HK-2 (cell line): ENCODE data around the gene ANKH.
A peak's percentile ranks its signal among the peaks of the same experiment; 100 is the strongest.
"Not testable (repeated sequence)": the region's sequence is repeated elsewhere in the genome, so short reads cannot be mapped to it uniquely, and the experiment has no call there.

Source experiments
- DNase-seq: peaks from one replicate; pipeline ENCODE4 v3.0.0-alpha.2; 2018; ENCODE audit not compliant: unreplicated experiment

Gene ANKH

DNA sequence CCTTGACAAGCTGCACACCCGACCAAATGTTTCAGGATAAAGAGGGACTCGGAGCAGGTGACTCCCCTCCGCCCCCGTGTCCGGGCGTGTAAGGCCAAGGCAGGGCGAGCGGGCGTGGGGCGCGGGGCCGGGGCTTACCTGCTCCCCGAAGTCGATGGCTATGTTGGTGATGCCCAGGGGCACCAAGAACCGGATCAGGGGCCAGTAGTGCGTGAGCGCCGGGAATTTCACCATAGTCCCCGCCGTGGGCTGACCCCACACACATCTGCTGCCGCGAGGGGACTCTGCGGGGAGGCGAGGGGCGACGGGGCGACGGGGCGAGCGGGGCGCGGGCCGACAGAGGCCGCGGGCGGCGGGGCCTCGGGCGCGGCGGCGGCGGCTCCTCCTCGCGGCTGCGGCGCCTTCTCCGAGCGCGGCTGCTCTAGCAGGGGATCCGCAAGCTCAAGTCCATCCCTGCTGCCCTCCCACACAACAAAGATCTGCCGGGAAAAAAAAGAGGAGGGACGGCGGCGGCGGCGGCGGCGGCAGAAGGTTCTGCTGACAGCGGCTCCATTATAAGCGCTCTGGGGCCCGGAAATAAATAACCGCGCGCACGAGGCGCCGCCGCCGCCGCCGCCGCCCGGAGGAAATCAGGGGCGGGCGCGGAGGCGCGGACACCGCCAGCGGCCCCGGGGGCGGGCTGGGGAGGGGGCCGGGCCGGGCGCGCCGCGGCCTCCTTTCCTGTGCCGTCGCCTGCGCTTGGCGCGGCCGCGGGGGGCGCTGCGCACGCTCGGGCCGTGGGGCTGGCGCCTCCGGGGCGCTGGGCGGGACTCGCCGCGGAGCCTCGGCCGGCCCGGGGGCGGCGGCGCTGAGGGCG is at the start of gene ANKH:
Gene ANKH, minus strand, starts transcription at position 565 of the 856 bp plus-strand sequence. Its CDS starts 331 bp downstream, at position 234.
- peak; percentile 76 for DNase-seq

DNA sequence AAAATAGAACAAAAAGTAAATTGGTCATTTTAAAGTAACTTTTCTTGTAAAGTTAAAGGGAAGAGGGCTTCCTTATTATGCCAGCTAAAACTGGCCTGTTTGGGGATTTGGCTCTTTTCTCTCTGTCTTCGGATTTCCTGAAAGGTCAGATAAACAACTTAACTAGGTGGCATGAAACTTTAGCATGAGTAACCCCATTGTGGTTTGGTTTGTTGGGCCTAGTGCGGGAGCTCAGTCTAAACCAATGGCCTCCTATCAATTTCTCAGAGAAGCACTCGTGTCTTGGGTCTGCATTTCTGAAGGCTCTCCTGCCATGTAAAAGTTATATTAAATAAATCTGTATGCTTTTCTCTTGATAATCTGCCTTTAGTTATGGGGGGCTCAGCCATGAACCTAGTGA is 48.5 kb upstream of the ANKH start:
- DNase-seq, result no peak

DNA sequence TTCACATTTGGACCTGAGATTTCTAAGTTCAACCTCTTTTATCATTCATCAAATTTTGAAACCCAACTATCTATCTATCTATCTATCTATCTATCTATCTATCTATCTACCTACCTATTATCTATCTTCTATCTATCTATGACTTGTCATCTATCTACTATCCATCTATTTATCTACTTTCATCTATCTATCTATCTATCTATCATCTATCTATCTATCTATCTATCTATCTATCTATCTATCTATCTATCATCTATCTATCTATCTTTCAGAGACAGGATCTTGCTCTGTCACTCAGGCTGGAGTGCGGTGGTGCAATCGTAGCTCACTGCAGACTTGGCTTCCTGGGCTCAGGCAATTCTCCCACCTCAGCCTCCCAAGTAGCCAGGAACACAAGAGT is 47.5 kb upstream of the ANKH start:
- not testable (repeated sequence) for DNase-seq

DNA sequence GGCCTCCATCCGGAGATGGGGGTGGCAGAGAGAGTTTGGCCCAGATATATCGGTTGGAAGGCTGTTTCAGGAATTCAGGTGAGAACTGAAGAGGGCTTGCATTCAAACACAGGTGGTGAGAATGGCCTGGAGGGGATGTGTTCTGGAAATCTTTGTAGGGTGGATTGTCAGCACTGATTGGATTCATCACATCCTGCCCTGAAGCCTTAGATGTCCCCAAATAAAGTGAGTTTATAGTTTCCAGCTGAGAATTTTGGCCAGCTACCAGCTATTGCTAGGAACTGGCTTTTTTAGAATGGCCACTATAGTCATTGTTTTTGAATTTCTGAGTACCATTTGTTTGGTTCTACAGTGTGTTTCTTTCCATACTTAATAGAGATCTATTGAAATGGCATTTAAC is 46.1 kb upstream of the ANKH start:
- no peak for DNase-seq

DNA sequence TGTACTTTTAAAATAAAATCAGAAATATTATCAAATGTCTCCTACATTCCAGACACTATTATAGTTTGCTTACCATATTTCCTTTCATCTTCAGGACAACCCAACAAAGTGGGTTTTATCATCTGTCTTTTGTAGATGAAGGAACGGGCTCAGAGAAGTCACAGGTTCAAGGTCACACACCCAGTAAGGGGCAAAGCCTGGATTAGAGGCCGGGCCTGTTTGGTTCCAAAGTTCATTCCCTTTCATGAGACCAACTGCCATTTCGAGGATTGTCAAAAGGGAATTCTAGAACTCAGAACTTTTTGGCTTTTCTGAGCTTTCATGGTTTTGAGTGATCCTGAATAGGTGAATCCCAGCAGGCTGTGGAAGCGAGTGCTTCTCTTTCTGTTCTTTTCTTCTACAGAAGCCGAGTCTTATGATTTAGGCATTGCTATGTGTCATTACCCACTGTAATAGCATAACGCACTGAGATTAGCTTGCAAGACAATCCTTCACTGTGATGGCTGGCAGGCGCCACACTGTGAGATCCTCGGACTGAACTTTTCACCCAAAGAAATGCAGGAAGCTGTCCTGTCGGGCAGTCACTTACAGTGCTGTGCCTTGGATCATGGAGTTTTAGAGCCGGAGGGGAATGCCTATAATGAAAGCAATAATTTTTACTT is 43.8 kb upstream of the ANKH start:
- no peak for DNase-seq

DNA sequence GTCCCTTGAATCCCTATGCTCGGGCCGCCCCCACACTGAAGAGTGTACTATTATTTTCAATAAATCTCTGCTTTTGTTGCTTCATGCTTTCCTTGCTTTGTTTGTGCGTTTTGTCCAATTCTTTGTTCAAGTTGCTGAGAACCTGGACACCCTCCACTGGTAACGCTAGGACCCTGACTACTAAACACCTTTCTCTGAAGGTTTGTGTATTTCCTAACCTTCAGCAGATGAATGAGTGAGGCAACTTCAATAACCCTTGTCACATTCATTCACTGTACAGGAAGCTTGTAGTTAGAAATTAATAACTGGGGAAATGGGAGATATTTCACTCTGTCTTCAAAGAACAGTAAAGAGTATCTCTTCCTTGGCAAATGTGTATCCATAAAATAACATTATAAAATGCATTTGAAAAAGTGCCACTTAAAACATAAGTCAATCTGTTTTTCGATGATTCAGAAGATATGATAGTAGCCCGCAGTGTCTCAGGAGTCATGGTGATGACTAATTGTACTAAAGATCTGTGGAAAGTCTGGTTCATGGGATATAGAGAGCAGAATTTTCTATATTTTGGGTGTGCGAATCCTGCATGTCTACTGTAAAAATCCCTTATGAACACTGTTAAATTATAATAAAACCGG is 43.2 kb upstream of the ANKH start:
- DNase-seq, result no peak

DNA sequence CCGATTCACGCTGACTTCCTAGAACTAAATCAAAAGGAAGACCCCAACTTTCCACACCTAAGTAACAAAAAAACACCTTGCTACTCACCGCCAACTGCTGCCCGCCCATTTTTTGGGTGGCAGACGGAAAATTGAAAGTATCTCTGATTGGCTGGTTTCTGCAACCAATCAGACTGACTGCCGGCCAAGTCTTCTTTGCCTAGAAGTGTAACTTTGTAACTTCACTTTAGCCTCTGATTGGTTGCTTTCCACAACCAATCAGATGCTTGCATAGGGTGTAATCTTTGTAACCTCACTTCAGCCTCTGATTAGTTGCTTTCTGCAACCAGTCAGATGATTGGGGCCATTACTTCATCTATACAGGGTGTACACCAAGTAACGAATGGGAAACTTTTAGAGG is 42.6 kb upstream of the ANKH start:
- DNase-seq, result no peak

DNA sequence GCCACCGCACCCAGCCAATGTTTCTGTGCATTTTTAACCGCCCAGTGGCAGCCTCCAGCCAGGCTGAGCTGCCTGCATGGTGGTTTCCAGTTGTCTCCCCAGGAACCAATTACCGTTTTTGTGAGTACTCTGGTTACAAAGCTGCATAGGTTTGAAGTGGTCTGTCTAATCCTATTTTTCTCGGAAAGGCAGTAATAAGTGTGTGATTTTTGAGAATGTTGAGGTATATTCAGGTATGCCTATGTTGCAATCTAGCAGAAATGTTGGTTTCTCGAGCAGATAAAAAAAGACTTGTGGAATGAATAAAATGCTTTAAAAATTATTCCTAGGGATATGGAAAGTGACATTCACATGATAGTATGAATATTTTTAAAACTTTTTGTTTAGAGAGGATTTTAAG is 41.5 kb upstream of the ANKH start:
- no peak for DNase-seq

DNA sequence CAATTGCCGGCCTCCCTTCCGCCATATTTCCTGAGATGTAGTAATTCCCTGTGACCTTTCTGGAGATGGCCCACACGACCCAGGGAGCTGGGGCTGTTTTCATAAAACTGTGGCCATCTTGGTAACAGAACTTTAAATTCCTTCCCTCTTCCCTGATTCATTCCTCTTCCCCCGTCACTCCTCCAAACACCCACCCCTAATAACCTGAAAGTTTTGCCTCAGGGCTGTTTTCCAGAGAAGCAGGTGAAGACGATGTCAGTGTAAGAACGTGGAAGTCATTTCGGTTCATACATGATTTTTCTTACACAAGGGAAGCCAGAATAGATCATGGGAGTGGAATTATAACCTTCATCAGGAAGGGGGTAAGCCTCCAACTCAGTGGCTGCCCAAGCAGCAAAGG is 40.6 kb upstream of the ANKH start:
- no peak for DNase-seq

DNA sequence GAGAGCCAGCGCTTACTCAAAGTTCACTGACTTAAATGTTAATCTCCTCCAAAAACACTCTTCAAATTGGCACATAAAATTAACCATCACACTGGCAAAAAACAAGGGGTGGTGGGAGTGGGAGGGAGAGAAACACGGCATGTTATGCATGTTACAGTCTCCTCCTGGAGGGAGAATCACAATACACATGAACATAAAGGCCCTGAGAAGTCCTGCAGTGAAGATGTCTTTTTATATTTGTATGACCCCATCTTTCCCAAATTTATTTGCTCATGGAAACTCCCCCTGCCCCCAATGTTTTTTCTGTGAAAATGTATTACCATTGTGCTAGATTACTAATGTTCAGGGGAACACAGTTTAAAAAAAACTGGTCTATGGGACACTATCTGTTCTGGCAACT is 37.8 kb upstream of the ANKH start:
- DNase-seq, result no peak

DNA sequence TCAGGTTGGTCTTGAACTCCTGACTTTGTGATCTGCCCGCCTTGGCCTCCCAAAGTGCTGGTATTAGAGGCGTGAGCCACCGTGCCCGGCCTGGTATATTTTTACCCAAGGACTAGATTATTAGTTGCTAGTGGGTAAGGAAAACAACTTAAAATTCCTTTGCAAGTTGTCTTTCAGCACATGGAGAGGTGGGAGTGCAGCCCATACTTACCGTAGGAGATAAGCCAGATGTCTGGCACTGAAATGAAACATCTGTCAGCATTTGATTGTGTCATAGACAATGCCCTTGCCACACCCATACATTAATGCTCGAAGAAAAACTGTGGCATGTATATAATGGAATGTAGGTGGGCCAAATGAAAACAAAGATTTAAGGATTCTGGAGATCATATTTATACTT is 36.6 kb upstream of the ANKH start:
- DNase-seq, result no peak

DNA sequence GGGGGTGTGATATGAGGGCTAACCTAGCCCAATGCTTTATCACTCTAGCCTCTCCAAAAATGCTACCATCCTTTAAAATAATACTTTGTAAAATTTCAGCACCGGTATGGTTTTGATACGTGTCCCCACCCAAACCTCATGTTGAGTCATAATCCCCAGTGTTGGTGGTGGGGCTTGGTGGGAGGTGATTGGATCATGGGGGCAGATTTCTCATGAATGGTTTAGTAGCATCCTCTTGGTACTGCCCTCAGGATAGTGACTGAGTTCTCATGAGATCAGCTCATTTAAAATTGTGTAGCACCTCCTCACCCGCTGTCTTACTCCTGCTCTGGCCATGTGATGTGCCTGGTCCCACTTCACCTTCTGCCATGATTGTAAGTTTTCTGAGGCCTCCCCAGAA is 35.0 kb upstream of the ANKH start:
- no peak for DNase-seq

DNA sequence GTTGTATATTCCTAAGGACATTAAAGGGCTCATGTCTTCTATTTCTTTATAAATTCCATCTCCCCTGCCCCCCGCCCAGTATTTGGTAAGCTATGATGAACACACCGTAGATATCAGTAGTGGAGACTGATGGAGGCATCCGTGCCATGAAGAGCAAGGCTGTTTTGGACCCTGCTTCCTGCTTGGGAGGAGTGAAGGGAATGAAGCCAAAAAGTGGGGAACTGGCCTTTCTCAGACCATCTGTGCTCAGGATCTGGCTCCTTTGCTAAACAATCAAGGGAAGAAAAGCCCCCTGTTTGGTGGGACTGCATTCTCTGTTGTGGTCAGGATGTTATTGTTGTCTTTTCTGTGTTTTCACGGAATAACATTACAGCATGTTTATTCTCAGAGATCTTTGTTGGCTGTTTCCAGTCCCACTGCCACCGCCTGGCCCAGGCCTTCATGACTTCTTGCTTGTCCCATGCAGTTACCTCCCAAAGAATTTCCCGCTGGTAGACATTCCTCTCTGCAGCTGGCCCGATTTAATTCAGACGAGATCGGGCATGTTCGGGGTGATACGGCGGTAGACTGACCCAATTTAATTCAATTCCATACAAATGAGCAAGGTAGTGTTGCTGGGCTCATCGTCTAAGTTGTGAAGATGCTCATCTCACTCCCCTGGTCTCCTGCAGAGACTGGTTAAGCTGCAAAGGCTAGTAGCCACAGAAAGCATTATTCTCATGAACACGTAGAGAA is 31.4 kb upstream of the ANKH start:
- no peak for DNase-seq

DNA sequence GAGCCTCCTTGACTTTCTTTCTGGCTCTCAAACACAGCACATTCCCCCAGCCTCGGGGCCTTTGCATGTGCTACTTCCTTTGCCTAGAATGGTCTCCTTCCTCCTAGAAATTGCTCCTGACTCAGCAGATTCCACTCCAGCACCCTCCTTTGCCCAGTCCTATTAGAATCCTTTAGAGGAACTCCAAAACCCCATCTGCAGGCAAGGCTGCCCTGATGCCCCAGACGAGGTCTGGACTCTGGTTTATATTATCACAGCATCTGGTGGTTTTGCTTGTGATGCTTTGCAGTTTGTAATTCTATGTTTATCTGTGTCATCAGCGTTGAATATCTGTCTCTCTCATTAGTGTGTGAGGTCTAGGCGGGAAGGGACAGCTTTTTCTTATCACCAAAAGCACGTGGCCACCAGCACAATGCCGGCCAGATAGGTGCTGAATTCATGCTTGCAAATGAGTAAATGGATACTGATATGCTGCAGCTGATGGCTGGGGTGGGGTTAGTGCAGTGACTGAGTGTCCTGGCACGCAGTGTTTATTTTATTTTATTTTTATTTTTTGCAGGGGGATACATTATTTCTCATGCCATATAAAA is 30.0 kb upstream of the ANKH start:
- DNase-seq, result no peak

DNA sequence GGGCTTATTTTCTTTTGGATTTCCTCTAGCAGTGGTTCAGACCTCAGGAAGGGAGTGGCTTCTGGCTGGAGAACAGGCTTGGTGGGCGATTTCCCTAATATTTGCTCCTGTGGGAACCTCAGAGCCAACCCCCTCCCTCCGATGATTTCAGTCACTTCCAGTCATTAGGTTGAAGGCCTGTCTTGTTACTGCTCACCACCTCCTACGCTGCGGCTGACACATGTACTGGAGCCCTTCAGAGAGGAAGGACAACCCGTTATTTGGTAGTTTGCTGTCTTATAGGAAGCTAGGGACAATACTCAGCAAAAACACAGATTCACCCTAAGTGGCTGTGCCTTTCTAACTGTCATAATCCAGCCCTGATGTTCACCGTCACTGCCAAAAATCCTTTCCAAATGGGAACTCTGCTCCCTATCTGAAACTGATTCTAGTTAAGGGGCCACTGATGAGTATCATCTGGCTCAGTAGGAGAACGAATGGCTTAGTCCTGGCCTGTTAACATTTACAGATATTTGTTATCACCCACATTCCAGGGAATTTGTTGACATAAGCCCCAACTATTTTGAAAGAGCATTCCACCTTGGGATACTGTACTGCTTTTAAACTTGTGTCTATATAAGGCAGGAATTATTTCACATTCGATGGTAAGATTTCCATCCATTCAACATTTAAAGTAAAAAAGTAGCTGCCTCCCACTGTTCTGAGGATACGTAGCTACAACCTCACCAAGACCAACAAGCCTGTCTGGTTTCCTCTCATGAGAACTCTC is 29.3 kb upstream of the ANKH start:
- DNase-seq, result no peak

DNA sequence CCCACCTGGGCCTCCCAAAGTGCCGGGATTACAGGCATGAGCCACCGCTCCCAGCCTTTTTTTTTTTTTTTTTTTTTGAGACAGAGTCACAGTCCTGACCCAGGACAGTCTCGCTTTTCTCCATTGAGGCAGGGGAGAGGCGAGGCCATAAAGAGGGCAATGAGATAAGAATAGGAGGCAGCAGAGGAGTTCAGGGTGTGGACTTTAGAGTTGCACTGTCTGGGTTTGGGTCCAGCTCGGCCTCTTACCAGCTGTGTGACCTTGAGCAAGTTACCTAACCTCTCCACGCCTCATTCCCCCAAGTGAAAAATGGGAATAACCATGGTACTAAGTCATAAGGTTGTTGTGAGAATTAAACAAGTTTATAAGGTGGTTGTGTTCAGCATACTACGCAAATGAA is 24.6 kb upstream of the ANKH start:
- DNase-seq, result no peak

DNA sequence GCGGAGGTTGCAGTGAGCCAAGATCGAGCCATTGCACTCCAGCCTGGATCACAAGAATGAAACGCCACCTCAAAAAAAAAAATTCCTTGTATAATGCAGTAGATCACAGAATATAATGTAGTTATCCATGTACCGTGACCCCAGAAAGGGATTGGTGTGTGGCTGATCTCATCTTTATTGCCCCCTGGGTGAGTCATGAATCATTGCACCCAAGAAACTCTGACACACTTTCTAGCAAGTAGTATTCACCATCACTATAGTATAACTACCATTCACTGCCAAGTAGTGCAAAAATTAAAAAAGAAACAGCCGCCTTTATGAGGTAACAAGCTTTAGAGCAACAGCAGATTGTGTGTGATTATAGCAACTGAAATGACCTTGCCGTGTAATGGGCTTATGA is 23.7 kb upstream of the ANKH start:
- DNase-seq, result no peak

DNA sequence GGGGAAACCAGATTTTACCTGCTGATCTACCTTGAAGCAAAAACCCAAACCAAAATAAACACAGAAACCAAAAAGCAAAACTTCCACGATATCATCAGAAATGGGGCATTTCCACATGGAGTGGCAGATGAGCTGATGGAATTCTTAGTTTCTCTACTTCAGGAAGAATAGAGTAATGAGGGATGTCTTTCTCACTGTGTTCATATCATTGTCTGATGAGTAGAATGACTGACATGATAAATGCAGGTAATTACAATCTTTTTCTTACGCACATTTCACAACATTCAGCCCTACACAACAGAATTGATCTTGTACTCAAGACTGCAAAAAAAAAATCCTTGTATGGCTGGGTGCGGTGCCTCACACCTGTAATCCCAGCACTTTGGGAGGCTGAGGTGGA is 23.2 kb upstream of the ANKH start:
- DNase-seq, result no peak

DNA sequence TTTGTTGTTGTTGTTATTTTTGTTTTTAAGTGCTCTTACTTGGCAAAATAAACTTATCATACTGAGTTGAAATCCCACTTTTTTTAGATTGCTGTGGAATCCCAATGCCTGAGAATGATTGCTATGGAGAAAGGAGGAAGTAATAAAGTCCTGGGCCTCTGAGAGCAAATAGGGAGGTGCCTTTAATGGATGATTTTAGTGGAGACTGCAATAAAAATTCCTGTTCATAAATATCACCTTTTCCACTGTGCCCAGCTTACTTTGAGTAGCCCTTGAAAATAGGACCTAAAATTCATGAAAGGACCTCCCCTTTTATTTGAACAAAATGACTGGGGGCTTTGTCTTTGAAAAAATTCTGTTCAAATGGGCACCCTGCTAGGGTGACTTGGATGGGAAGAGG is 21.8 kb upstream of the ANKH start:
- no peak for DNase-seq

DNA sequence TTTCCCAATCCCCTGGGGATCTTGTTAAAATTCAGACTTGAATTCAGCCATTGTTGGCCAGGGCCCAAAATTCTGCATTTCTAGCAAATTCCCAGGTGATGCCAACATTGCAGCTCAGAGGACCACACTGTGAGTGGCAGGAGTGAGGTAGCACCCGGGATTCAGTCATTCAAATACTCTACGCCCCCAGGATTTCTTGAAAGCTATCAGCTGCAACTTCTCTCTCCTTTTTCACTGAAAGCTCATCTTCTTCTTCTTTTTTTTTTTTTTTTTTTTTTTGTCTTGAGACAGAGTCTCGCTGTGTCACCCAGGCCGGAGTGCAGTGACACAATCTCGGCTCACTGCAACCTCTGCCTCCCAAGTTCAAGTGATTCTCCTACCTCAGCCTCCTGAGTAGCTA is 19.3 kb upstream of the ANKH start:
- no peak for DNase-seq

DNA sequence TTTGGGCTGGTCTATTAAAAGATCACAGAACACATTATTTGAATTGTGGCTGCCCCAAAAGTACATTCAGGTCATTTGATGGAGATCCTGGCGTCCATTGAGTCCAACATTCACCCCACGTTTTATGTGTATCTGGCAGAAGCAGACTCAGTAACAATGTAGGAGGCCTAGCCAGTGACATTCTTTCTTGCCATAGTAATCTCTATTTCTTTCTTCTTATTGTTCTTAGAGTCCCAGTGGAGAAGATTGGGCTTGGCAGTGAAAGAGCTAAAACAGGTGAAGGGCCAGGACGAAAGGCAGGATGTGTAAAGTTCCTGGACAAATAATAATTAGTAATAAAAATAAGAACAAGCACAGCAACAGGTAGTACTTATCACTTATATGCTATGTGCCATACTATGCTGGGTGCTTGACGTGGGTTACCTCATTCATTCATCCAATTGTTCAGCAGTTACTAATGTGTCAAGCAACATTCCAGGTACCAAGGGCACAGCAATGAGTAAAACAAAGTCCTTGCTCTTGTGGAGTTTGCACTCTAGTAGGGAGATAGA is 12.6 kb upstream of the ANKH start:
- no peak for DNase-seq
